Central memory CD8-positive, alpha-beta T cell (primary cell): Measurements from ENCODE around the gene ZSCAN5B.

ENCODE experiments used
- ATAC-seq: fragments of 150-1000 bp; cut with Tn5 transposase; replicated peaks from 2 replicates; pipeline ENCODE4 v1.10.0; 2022; ENCODE audit warnings: mild to moderate bottlenecking, moderate FRiP score, moderate number of reproducible peaks; ENCODE audit not compliant: poor library complexity, severe bottlenecking; ENCODE audit errors: extremely low read depth
- DNase-seq, 2 donors: peaks; one replicate each; pipeline ENCODE4 v3.0.0; 2021; ENCODE audit warnings: low spot score in 2 of 2
- H3K27ac Mint-ChIP-seq: one replicate; pipeline ENCODE4 v1.8.0; 2022; ENCODE audit warnings: low read depth, mild to moderate bottlenecking, moderate library complexity, mixed read lengths
- H3K27me3 Mint-ChIP-seq: one replicate; pipeline ENCODE4 v1.8.0; 2022; ENCODE audit warnings: mixed read lengths
- H3K36me3 Mint-ChIP-seq: one replicate; pipeline ENCODE4 v1.8.0; 2022; ENCODE audit warnings: mild to moderate bottlenecking, moderate library complexity, mixed read lengths; ENCODE audit not compliant: insufficient read depth
- H3K4me1 Mint-ChIP-seq: one replicate; pipeline ENCODE4 v1.8.0; 2022; ENCODE audit warnings: mixed read lengths
- H3K4me3 Mint-ChIP-seq: one replicate; pipeline ENCODE4 v1.8.0; 2022; ENCODE audit warnings: mild to moderate bottlenecking, moderate library complexity, mixed read lengths
- H3K9me3 Mint-ChIP-seq: one replicate; pipeline ENCODE4 v1.8.0; 2022; ENCODE audit warnings: mixed read lengths

The ZSCAN5B gene

DNA sequence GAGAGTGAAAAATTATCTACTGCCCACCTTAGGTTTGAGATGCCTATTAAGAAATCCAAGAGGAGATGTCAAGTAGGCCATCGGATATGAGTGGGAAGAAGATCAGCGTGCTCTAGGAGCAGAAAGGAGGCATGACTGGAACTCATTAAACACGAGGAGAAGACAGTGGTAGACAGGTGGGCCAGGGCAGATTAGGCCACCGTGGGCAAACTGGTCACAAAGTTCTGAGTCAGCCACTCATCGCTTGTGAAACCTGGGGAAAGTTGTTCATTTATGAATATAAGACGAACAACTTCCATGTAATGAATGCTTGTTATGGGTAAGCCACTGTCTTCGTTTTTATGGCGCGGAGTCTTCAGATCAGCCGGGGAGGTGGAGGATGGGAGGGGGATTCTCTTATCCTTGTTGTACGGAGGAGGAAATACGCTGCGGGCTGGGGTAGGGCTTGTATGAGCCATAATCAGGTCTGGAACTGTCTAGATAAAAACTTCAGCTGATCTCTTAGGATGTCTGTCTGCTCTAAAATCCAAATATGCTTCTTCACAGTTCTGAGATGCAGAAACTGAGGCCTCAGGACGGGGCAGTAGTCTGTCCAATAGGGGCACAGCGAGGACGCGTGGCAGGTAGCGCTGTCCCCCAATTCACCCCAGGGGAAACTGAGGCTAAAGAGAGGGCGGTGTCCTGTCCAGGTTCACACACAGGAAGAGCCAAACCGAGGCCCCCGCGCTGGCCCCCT lies 57.6 kb downstream of the ZSCAN5B start:
- Mint-ChIP-seq H3K4me3 (peak overlapping the region; percentile 93), H3K27ac (peak overlapping the region; percentile 96), H3K9me3 (no peaks in the 10 kb centered on the region), H3K4me1 (peaks cover 41% of the 10 kb centered on the region), H3K36me3 (peaks cover 3% of the 10 kb centered on the region), H3K27me3 (no peaks in the 10 kb centered on the region)
- ATAC-seq: no peak
- no peak for DNase-seq
